Mesothelial cell of epicardium (in vitro differentiated cells): Measurements from ENCODE around the gene OR6C75. TPM values are rescaled to one million over a fixed set of nuclear protein-coding genes. Genes with fewer than 3 reads are reported as not detected.
"Not testable (repeated sequence)": the region's sequence is repeated elsewhere in the genome, so short reads cannot be mapped to it uniquely, and the experiment has no call there.

Experiments used
- DNase-seq, 2 experiments: peaks; one replicate each; pipeline ENCODE4 v3.0.0; 2021; ENCODE audit warnings: low spot score in 2 of 2; ENCODE audit not compliant: unreplicated experiment in 2 of 2
- H3K27ac Mint-ChIP-seq: 2 replicates; pipeline ENCODE4 v1.8.0; 2021; ENCODE audit warnings: mixed read lengths
- H3K27me3 Mint-ChIP-seq: 2 replicates; pipeline ENCODE4 v1.8.0; 2021; ENCODE audit warnings: low read depth, mixed read lengths
- H3K36me3 Mint-ChIP-seq: 2 replicates; pipeline ENCODE4 v1.8.0; 2021; ENCODE audit warnings: mixed read lengths
- H3K4me1 Mint-ChIP-seq: 2 replicates; pipeline ENCODE4 v1.8.0; 2021; ENCODE audit warnings: mixed read lengths
- H3K4me3 Mint-ChIP-seq: 2 replicates; pipeline ENCODE4 v1.8.0; 2021; ENCODE audit warnings: mild to moderate bottlenecking, moderate library complexity, mixed read lengths
- H3K9me3 Mint-ChIP-seq: 2 replicates; pipeline ENCODE4 v1.8.0; 2021; ENCODE audit warnings: mixed read lengths
- CTCF ChIP-seq: fragments of 200-600 bp; sonication (generic); IDR thresholded peaks from one replicate; pipeline ENCODE4 v1.5.0; 2021; ENCODE audit warnings: antibody characterized with exemption; ENCODE audit not compliant: unreplicated experiment
- total RNA-seq: library from RNA; stranded (reverse); gene quantifications from 3 replicates; pipeline ENCODE4 v1.2.1, GENCODE V29; 2021

The OR6C75 gene
- not detected in 3 replicates for total RNA-seq

DNA sequence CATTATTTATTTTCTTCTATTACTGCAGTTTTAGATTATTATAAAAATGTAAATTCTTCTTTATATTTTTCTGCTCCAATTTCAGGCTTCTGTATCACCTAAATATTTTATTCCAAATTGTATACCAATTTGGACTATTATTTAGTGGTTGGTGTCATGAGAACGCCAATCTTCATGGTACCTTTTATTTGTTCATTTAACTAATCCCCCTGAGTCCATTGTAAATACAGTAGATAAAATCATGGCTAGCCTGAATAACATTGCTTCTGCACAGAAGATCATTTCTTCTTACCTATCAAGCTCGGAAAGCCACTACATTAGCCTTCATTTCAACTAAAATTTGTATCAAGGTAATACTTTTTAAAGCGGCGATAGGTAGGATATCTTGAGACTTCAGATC lies at the start of gene OR6C75:
Gene OR6C75 (plus strand): TSS at position 301 of the 400 bp plus-strand sequence. CDS start 2,136 bp downstream, outside the sequence.
- no peak for TF ChIP-seq CTCF
- H3K27me3 Mint-ChIP-seq, result peaks cover 6% of the 10 kb centered on the region
- no peaks in the 10 kb centered on the region for H3K4me1 Mint-ChIP-seq
- no peak within 1 kb of the TSS for H3K27ac Mint-ChIP-seq
- H3K9me3 Mint-ChIP-seq, result no peaks in the 10 kb centered on the region
- no peak within 1 kb of the TSS for H3K4me3 Mint-ChIP-seq
- H3K36me3 Mint-ChIP-seq, result no peaks in the 10 kb centered on the region
- DNase-seq, result no peak

GRCh38 chr12:55314043-55314442 lies 48.7 kb upstream of the OR6C75 start, which contains the start of gene OR6C1:
TSS of gene OR6C1 (plus strand) at chr12:55314343. CDS start at chr12:55320600, 6,257 bp downstream.
- no peaks in the 10 kb centered on the region for H3K4me1 Mint-ChIP-seq
- H3K27ac Mint-ChIP-seq, result no peak within 1 kb of the TSS
- H3K27me3 Mint-ChIP-seq, result peaks cover 4% of the 10 kb centered on the region
- TF ChIP-seq CTCF, result no peak
- H3K36me3 Mint-ChIP-seq, result no peaks in the 10 kb centered on the region
- no peak within 1 kb of the TSS for H3K4me3 Mint-ChIP-seq
- no peaks in the 10 kb centered on the region for H3K9me3 Mint-ChIP-seq
- DNase-seq, result no peak

GRCh38 chr12:55320201-55320600 lies 42.6 kb upstream of the OR6C75 start:
- no peaks in the 10 kb centered on the region for H3K27me3 Mint-ChIP-seq

DNA sequence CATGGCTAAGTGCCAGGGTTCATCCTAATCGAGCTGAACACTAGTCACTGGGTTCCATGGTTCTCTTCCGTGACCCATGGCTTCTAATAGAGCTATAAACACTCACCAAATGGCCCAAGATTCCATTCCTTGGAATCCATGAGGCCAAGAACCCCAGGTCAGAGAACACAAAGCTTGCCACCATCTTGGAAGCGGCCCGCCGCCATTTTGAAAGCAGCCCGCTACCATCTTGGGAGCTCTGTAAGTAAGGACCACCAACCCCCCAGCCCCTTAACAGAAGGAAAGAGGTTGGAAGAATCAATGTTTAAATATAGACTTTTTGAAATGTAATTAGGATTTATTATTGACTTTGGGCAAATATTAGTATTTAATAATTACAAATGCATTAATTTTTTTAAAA lies 37.0 kb upstream of the OR6C75 start:
- not testable (repeated sequence) for H3K4me1 Mint-ChIP-seq, H3K9me3 Mint-ChIP-seq, H3K36me3 Mint-ChIP-seq, H3K27me3 Mint-ChIP-seq, DNase-seq, H3K27ac Mint-ChIP-seq, H3K4me3 Mint-ChIP-seq

More at GRCh38 chr12:55320201-55320600, 42.6 kb upstream of the OR6C75 start:
- no peak for TF ChIP-seq CTCF
- Mint-ChIP-seq H3K9me3 (no peaks in the 10 kb centered on the region), H3K4me1 (no peaks in the 10 kb centered on the region), H3K27ac (no peak overlapping the region), H3K36me3 (no peaks in the 10 kb centered on the region), H3K4me3 (no peak overlapping the region)
- no peak for DNase-seq

DNA sequence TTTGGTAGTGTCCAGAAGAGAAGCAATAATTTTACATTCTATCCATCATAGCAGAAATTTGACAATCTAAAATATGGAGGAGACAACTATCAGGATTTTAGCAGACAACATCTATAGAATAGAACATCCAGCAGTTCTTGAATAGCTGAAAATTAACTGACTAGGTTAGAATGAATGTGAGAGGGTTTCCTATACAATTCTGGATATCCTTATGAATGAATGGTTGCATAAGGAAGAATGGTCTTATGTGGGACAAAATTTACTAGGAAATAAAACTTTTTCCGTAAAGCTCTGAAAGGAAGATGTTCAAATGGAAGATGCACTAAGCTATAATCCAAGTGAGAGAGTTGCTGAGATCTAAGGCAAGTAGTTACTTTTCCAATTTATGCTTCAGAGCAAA lies 32.3 kb upstream of the OR6C75 start, which contains the start of gene OR6C3:
Gene OR6C3 (plus strand): TSS at position 301 of the 400 bp plus-strand sequence. CDS start 955 bp downstream, outside the sequence.
- Mint-ChIP-seq H3K4me3 (no peak within 1 kb of the TSS), H3K27ac (no peak within 1 kb of the TSS), H3K27me3 (no peaks in the 10 kb centered on the region), H3K36me3 (no peaks in the 10 kb centered on the region), H3K9me3 (no peaks in the 10 kb centered on the region), H3K4me1 (no peaks in the 10 kb centered on the region)
- no peak for TF ChIP-seq CTCF
- DNase-seq, result no peak

GRCh38 chr12:55336002-55336401 lies 26.8 kb upstream of the OR6C75 start:
- no peak for TF ChIP-seq CTCF
- DNase-seq, result no peak
- H3K27me3 Mint-ChIP-seq, result no peaks in the 10 kb centered on the region
- H3K4me1 Mint-ChIP-seq, result no peaks in the 10 kb centered on the region
- no peaks in the 10 kb centered on the region for H3K36me3 Mint-ChIP-seq
- H3K27ac Mint-ChIP-seq, result no peak overlapping the region
- no peaks in the 10 kb centered on the region for H3K9me3 Mint-ChIP-seq
- H3K4me3 Mint-ChIP-seq, result no peak overlapping the region

DNA sequence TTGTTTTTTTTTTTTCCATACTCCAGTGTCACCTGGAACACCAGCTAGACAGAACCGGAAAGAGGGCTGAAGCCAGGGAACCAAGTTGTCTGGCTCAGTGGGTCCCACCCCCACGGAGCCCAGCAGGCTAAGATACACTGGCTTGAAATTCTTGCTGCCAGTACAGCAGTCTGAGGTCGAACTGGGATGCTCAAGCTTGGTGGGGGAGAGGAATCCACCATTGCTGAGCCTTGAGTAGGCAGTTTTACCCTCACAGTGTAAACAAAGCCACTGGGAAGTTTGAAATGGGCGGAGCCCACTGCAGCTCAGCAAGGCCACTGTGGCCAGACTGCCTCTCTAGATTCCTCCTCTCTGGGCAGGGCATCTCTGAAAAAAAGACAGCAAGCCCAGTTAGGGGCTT lies 7.4 kb upstream of the OR6C75 start:
- H3K4me3 Mint-ChIP-seq, H3K4me1 Mint-ChIP-seq, H3K27ac Mint-ChIP-seq, H3K9me3 Mint-ChIP-seq, H3K36me3 Mint-ChIP-seq, DNase-seq: not testable (repeated sequence)
- peaks cover 13% of the 10 kb centered on the region for H3K27me3 Mint-ChIP-seq
